SK-N-SH treated with all-trans-retinoic acid at 6 μM for 48 hours (cell line): ENCODE results near the gene SSBP2.

ENCODE experiments used
- ATAC-seq: fragments of 200-7000 bp; cut with Tn5 transposase; 3 replicates; pipeline ENCODE4 v1.9.1; 2020; ENCODE audit warnings: mild to moderate bottlenecking, moderate library complexity
- BACH2 ChIP-seq: fragments of 250-450 bp; sonication (Bioruptor Pico); IDR thresholded peaks from 2 replicates; pipeline ENCODE4 v1.9.0; 2021; ENCODE audit warnings: mild to moderate bottlenecking, borderline replicate concordance
- CREB5 ChIP-seq: fragments of 250-450 bp; sonication (Bioruptor Pico); IDR thresholded peaks from 2 replicates; pipeline ENCODE4 v1.5.1; 2020; ENCODE audit warnings: low read depth, mild to moderate bottlenecking, moderate library complexity
- CSDC2 ChIP-seq: fragments of 250-450 bp; sonication (Bioruptor Pico); IDR thresholded peaks from 2 replicates; pipeline ENCODE4 v1.5.0; 2020; ENCODE audit warnings: mild to moderate bottlenecking, moderate library complexity
- ESRRG ChIP-seq: fragments of 250-450 bp; sonication (Bioruptor Pico); IDR thresholded peaks from 2 replicates; pipeline ENCODE4 v1.6.1; 2021; ENCODE audit warnings: mild to moderate bottlenecking
- GLIS3 ChIP-seq: fragments of 250-450 bp; sonication (Bioruptor Pico); IDR thresholded peaks from 2 replicates; pipeline ENCODE4 v1.5.0; 2020; ENCODE audit warnings: mild to moderate bottlenecking, moderate library complexity
- ISL1 ChIP-seq: fragments of 250-450 bp; sonication (Bioruptor Pico); IDR thresholded peaks from 2 replicates; pipeline ENCODE4 v2.1.2; 2022; ENCODE audit warnings: mild to moderate bottlenecking, moderate library complexity
- OSR1 ChIP-seq: fragments of 250-450 bp; sonication (Bioruptor Pico); IDR thresholded peaks from 2 replicates; pipeline ENCODE4 v1.8.0; 2022; ENCODE audit warnings: moderate library complexity, mild to moderate bottlenecking, inconsistent platforms
- POU6F1 ChIP-seq: fragments of 250-450 bp; sonication (Bioruptor Pico); IDR thresholded peaks from 2 replicates; pipeline ENCODE4 v1.8.0; 2021; ENCODE audit warnings: low read depth, mild to moderate bottlenecking, moderate library complexity, borderline replicate concordance
- PPARA ChIP-seq: fragments of 250-450 bp; sonication (Bioruptor Pico); IDR thresholded peaks from 2 replicates; pipeline ENCODE4 v1.5.0; 2020; ENCODE audit warnings: mild to moderate bottlenecking, borderline replicate concordance
- RARB ChIP-seq: fragments of 250-450 bp; sonication (Bioruptor Pico); IDR thresholded peaks from 2 replicates; pipeline ENCODE4 v1.8.0; 2021; ENCODE audit warnings: mild to moderate bottlenecking, moderate library complexity
- SNAI2 ChIP-seq: fragments of 250-450 bp; sonication (Bioruptor Pico); IDR thresholded peaks from 2 replicates; pipeline ENCODE4 v1.5.0; 2020; ENCODE audit warnings: mild to moderate bottlenecking, moderate library complexity
- TCF4 ChIP-seq: fragments of 250-450 bp; sonication (Bioruptor Pico); IDR thresholded peaks from 2 replicates; pipeline ENCODE4 v1.8.0; 2021; ENCODE audit warnings: mild to moderate bottlenecking, moderate library complexity, borderline replicate concordance
- TOX ChIP-seq: fragments of 250-450 bp; sonication (Bioruptor Pico); IDR thresholded peaks from 2 replicates; pipeline ENCODE4 v1.8.0; 2021; ENCODE audit warnings: mild to moderate bottlenecking, moderate library complexity, borderline replicate concordance
- TSHZ2 ChIP-seq: fragments of 250-450 bp; sonication (Bioruptor Pico); IDR thresholded peaks from 2 replicates; pipeline ENCODE4 v1.5.0; 2020; ENCODE audit warnings: mild to moderate bottlenecking, moderate library complexity
- ZC3H10 ChIP-seq: fragments of 250-450 bp; sonication (Bioruptor Pico); IDR thresholded peaks from 2 replicates; pipeline ENCODE4 v1.5.1; 2021; ENCODE audit warnings: mild to moderate bottlenecking, moderate library complexity
- ZFP3 ChIP-seq: fragments of 250-450 bp; sonication (Bioruptor Pico); IDR thresholded peaks from 2 replicates; pipeline ENCODE4 v1.5.0; 2020; ENCODE audit warnings: mild to moderate bottlenecking, moderate library complexity
- ZFP30 ChIP-seq: fragments of 450-650 bp; formaldehyde crosslinking; IDR thresholded peaks from 2 replicates; pipeline ENCODE4 v1.5.0; 2022; ENCODE audit warnings: mild to moderate bottlenecking, moderate library complexity
- ZNF565 ChIP-seq: fragments of 450-650 bp; formaldehyde crosslinking; conservative IDR thresholded peaks from 2 replicates; pipeline ENCODE4 v1.5.0; 2020; ENCODE audit warnings: low read depth, mild to moderate bottlenecking, moderate library complexity
- ZNF8 ChIP-seq: fragments of 450-650 bp; formaldehyde crosslinking; IDR thresholded peaks from 2 replicates; pipeline ENCODE4 v1.5.0; 2020; ENCODE audit warnings: mild to moderate bottlenecking, moderate library complexity
- TF ChIP-seq, protein P1 (sequence below): fragments of 250-450 bp; sonication (Bioruptor Pico); IDR thresholded peaks from 2 replicates; pipeline ENCODE4 v1.5.1; 2021; ENCODE audit warnings: mild to moderate bottlenecking, moderate library complexity
- TF ChIP-seq, protein P2 (sequence below): fragments of 250-450 bp; sonication (Bioruptor Pico); IDR thresholded peaks from 2 replicates; pipeline ENCODE4 v1.8.0; 2020; ENCODE audit warnings: mild to moderate bottlenecking, moderate library complexity, borderline replicate concordance

SSBP2 gene

DNA sequence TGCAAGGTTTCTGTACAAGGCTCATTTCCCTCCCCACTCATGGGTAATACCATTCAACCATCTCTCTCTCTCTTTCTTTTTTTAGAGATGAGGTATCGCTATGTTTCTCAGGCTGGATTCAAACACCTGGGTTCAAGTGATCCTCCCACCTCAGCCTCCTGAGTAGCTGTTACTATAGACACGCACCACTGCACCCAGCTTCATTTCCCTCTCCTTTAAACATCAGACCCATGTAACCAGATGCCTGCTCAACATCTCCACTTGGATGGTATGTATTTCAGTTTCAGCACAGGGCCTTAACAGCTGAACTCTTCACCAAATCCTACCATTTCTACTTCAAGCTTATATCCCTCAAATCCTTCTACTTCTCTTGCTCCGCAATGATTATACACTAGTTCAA is 117.4 kb downstream of the SSBP2 start:
- ATAC-seq, result no peak
- TF ChIP-seq ESRRG (CRISPR knock-in tag), result no peak
- no peak for TF ChIP-seq ZC3H10 (CRISPR knock-in tag)
- no peak for TF ChIP-seq ZFP3 (CRISPR knock-in tag)
- TF ChIP-seq TSHZ2 (CRISPR knock-in tag), result no peak
- TF ChIP-seq OSR1 (CRISPR knock-in tag), result no peak
- TF ChIP-seq SNAI2 (CRISPR knock-in tag), result no peak
- TF ChIP-seq ZNF565 (CRISPR knock-in tag), result no peak
- no peak for TF ChIP-seq PPARA (CRISPR knock-in tag)

DNA sequence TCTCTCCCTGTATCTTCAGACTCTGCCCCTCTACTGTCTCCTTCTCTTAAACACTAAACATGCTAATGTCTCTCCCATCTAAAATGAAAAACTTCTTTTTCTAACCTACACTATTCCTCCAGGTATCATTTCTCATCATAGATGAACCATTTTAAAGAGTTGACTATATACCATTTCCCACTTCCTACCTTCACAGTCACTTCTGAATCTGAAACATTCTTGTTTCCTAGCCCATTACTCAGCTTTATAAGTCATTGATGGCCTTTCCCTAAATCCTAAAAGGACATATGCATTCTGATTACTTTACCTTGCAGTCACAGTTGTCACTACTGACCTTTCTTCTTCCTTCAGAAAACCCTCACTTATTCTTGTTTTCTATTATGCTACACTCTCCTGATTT is 118.2 kb downstream of the SSBP2 start:
- no peak for ATAC-seq
- TF ChIP-seq TSHZ2 (CRISPR knock-in tag) (no peak), GLIS3 (CRISPR knock-in tag) (no peak), ISL1 (no peak), ZFP30 (CRISPR knock-in tag) (no peak), TCF4 (CRISPR knock-in tag) (no peak), ESRRG (CRISPR knock-in tag) (no peak), CSDC2 (CRISPR knock-in tag) (no peak), BACH2 (CRISPR knock-in tag) (no peak), SNAI2 (CRISPR knock-in tag) (no peak), TOX (CRISPR knock-in tag) (no peak), OSR1 (CRISPR knock-in tag) (no peak), RARB (CRISPR knock-in tag) (no peak), ZNF8 (no peak), ZNF565 (CRISPR knock-in tag) (no peak), ZFP3 (CRISPR knock-in tag) (no peak), CREB5 (CRISPR knock-in tag) (no peak), POU6F1 (CRISPR knock-in tag) (no peak)
- TF ChIP-seq, protein P1, sequence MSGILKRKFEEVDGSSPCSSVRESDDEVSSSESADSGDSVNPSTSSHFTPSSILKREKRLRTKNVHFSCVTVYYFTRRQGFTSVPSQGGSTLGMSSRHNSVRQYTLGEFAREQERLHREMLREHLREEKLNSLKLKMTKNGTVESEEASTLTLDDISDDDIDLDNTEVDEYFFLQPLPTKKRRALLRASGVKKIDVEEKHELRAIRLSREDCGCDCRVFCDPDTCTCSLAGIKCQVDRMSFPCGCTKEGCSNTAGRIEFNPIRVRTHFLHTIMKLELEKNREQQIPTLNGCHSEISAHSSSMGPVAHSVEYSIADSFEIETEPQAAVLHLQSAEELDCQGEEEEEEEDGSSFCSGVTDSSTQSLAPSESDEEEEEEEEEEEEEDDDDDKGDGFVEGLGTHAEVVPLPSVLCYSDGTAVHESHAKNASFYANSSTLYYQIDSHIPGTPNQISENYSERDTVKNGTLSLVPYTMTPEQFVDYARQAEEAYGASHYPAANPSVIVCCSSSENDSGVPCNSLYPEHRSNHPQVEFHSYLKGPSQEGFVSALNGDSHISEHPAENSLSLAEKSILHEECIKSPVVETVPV (CRISPR knock-in tag), result no peak
- TF ChIP-seq, protein P2, sequence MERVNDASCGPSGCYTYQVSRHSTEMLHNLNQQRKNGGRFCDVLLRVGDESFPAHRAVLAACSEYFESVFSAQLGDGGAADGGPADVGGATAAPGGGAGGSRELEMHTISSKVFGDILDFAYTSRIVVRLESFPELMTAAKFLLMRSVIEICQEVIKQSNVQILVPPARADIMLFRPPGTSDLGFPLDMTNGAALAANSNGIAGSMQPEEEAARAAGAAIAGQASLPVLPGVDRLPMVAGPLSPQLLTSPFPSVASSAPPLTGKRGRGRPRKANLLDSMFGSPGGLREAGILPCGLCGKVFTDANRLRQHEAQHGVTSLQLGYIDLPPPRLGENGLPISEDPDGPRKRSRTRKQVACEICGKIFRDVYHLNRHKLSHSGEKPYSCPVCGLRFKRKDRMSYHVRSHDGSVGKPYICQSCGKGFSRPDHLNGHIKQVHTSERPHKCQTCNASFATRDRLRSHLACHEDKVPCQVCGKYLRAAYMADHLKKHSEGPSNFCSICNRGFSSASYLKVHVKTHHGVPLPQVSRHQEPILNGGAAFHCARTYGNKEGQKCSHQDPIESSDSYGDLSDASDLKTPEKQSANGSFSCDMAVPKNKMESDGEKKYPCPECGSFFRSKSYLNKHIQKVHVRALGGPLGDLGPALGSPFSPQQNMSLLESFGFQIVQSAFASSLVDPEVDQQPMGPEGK (CRISPR knock-in tag), result no peak
